T-cell (primary cell): Measurements from ENCODE around the gene HGFAC. TPM values are rescaled to one million over a fixed set of nuclear protein-coding genes. Genes with fewer than 3 reads are reported as not detected.

Experiments used
- ATAC-seq, 4 experiments: fragments of 200-7000 bp in 3 of 4; fragments of 150-1000 bp in 1 of 4; cut with Tn5 transposase; replicated peaks in 1 of 4; 1 replicate in 3 of 4; 2 replicates in 1 of 4; pipeline ENCODE4 v1.10.0; 2021; ENCODE audit warnings: moderate library complexity in 3 of 4, mild to moderate bottlenecking in 2 of 4, moderate number of reproducible peaks in 1 of 4
- CTCF ChIA-PET, 2 donors: fragments of 300-600 bp; sonication (Branson Sonifier 250); formaldehyde crosslinking; loops; one replicate each; lab custom pipeline; 2022; ENCODE audit warnings: antibody characterized with exemption in 2 of 2; lab: Charles Lee
- POLR2A ChIA-PET, 2 donors: fragments of 300-600 bp; sonication (Branson Sonifier 250); formaldehyde crosslinking; loops; one replicate each; lab custom pipeline; 2022; ENCODE audit warnings: antibody characterized with exemption in 2 of 2; lab: Charles Lee
- DNase-seq, 35 experiments: peaks; one replicate each; pipeline versions ENCODE4 v3.0.0 to v3.0.0-alpha.2; 2013 to 2023
- H3K27ac ChIP-seq: one replicate; pipeline ENCODE4 v1.5.1; 2013; ENCODE audit warnings: low read length
- H3K27me3 ChIP-seq, 2 experiments: replicated peaks in 1 of 2; 1 replicate in 1 of 2; 2 replicates in 1 of 2; pipeline versions ENCODE4 v1.6.1 to v1.7.0; 2013; ENCODE audit warnings: low read length in 1 of 2, mixed read lengths in 1 of 2; ENCODE audit not compliant: control insufficient read depth in 2 of 2, insufficient read depth in 2 of 2; ENCODE audit errors: extremely low read depth in 1 of 2
- H3K36me3 ChIP-seq, 2 donors: 1 replicate in 1 of 2; 2 replicates in 1 of 2; pipeline versions ENCODE4 v1.6.1 to v1.7.0; 2013; ENCODE audit warnings: low read length in 1 of 2; ENCODE audit not compliant: control insufficient read depth in 2 of 2, insufficient read depth in 1 of 2; ENCODE audit errors: extremely low read depth in 1 of 2
- H3K4me1 ChIP-seq, 2 experiments: 1 replicate in 1 of 2; 2 replicates in 1 of 2; pipeline versions ENCODE4 v1.6.1 to v1.7.0; 2013; ENCODE audit warnings: low read length in 2 of 2, mixed read lengths in 1 of 2; ENCODE audit not compliant: insufficient read depth in 2 of 2, control insufficient read depth in 1 of 2; ENCODE audit errors: extremely low read depth in 1 of 2
- H3K4me3 ChIP-seq, 2 donors: 1 replicate in 1 of 2; 2 replicates in 1 of 2; pipeline versions ENCODE4 v1.5.1 to v1.7.0; 2013; ENCODE audit warnings: mild to moderate bottlenecking in 2 of 2, low read length in 1 of 2, moderate library complexity in 1 of 2; ENCODE audit not compliant: control insufficient read depth in 1 of 2; ENCODE audit errors: extremely low read depth in 1 of 2
- H3K9me3 ChIP-seq: 2 replicates; pipeline ENCODE4 v1.7.0; 2013
- H3K27ac Mint-ChIP-seq, 2 donors: one replicate each; pipeline ENCODE4 v1.8.0; 2020 to 2021; ENCODE audit warnings: mild to moderate bottlenecking in 2 of 2, mixed read lengths in 2 of 2
- H3K27me3 Mint-ChIP-seq, 2 donors: one replicate each; pipeline ENCODE4 v1.8.0; 2021 to 2022; ENCODE audit warnings: mixed read lengths in 2 of 2
- H3K36me3 Mint-ChIP-seq: one replicate; pipeline ENCODE4 v1.8.0; 2021; ENCODE audit warnings: mixed read lengths
- H3K4me1 Mint-ChIP-seq, 3 donors: one replicate each; pipeline ENCODE4 v1.8.0; 2020 to 2022; ENCODE audit warnings: mixed read lengths in 3 of 3, mild to moderate bottlenecking in 1 of 3
- H3K4me3 Mint-ChIP-seq, 3 donors: one replicate each; pipeline ENCODE4 v1.8.0; 2020 to 2022; ENCODE audit warnings: mild to moderate bottlenecking in 3 of 3, mixed read lengths in 3 of 3, moderate library complexity in 3 of 3
- H3K9me3 Mint-ChIP-seq, 3 donors: one replicate each; pipeline ENCODE4 v1.8.0; 2020 to 2022; ENCODE audit warnings: mixed read lengths in 3 of 3
- WGBS: methylation state at CpG from one replicate; pipeline ENCODE4 v1.1.5; 2013; ENCODE audit warnings: missing lambda C conversion rate; ENCODE audit not compliant: insufficient coverage; 5-methylcytosine and 5-hydroxymethylcytosine counted together
- total RNA-seq, 35 experiments: library from RNA in 6 of 35; stranded (reverse) in 6 of 35; fragments of 120-200 nt in 1 of 35; gene quantifications; one replicate each; pipeline versions ENCODE4 v1.2.1 to v1.2.4 and lab custom pipeline; 2013 to 2026

Gene HGFAC
- total RNA-seq, 5 donors from 2014 or later (not counting 1 experiment from before 2014, with no cell fraction given): 0.33 to 0.73 (median 0.70) TPM; not detected in 2

GRCh38 chr4:3488820-3489219, 47.1 kb downstream of the HGFAC start:
- POLR2A ChIA-PET: no interaction called here
- no peak for ATAC-seq

DNA sequence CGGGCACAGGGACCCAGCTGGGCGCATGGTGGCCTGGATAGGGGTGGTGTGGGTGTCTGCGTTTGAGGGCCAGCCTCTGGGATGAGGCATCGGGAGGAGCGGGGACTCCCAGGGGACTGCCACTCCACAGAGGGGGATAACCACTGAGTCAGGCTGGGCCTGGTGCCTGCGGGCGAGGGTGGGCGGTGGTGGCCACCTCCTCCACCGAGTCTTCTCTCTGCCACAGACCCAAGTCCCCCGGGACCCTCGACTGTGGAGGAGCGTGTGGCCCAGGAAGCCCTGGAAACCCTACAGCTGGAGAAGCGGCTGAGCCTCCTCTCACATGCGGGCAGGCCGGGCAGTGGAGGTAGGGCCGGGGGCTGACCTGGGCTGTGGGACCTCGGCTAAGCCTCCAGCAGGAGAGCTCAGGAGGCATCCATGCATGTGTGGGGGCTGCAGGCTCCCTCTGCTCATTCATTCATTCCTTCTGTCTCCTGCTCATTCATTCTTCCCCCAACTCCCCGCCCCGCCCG, 47.7 kb downstream of the HGFAC start:
- H3K36me3 Mint-ChIP-seq: no peaks in the 10 kb centered on the region
- H3K4me3 Mint-ChIP-seq: no peak overlapping the region
- no peaks in the 10 kb centered on the region for H3K9me3 Mint-ChIP-seq
- Histone ChIP-seq H3K4me1 (peaks cover 0 to 11% of the 10 kb centered on the region in 2 experiments), H3K27me3 (peaks cover 0 to 82% of the 10 kb centered on the region in 2 experiments), H3K36me3 (no peaks in the 10 kb centered on the region), H3K4me3 (no peak overlapping the region), H3K9me3 (no peaks in the 10 kb centered on the region), H3K27ac (no peak overlapping the region)
- CTCF ChIA-PET: no interaction called here
- H3K27ac Mint-ChIP-seq: no peak overlapping the region
- peaks cover 0 to 10% (median 1%) of the 10 kb centered on the region in 3 donors for H3K4me1 Mint-ChIP-seq
- DNase-seq: no peak
- ATAC-seq: no peak
- H3K27me3 Mint-ChIP-seq: peaks cover 32 to 33% of the 10 kb centered on the region in 2 donors
- POLR2A ChIA-PET: no interaction called here
- 53% methylated on average over 9 of the region's 20 CpGs for WGBS

More at GRCh38 chr4:3488820-3489219, 47.1 kb downstream of the HGFAC start:
- H3K36me3 Mint-ChIP-seq: no peaks in the 10 kb centered on the region
- no peaks in the 10 kb centered on the region for H3K9me3 Mint-ChIP-seq
- no peaks in the 10 kb centered on the region for H3K9me3 ChIP-seq
- H3K36me3 ChIP-seq: no peaks in the 10 kb centered on the region
- CTCF ChIA-PET: no interaction called here
- no peak overlapping the region for H3K27ac Mint-ChIP-seq
- peaks cover 0 to 18% of the 10 kb centered on the region in 2 experiments for H3K4me1 ChIP-seq
- H3K4me3 Mint-ChIP-seq: no peak overlapping the region
- peaks cover 31 to 32% of the 10 kb centered on the region in 2 donors for H3K27me3 Mint-ChIP-seq
- no peak overlapping the region for H3K27ac ChIP-seq
- no peak overlapping the region for H3K4me3 ChIP-seq
- peaks cover 0 to 13% (median 1%) of the 10 kb centered on the region in 3 donors for H3K4me1 Mint-ChIP-seq
- peaks cover 0 to 82% of the 10 kb centered on the region in 2 experiments for H3K27me3 ChIP-seq
- no peak for DNase-seq
- 40% methylated on average over 11 of the region's 11 CpGs for WGBS

- ChIA-PET POLR2A (no interaction called here), CTCF (no interaction called here)
- no peaks in the 10 kb centered on the region for H3K36me3 Mint-ChIP-seq
- H3K9me3 ChIP-seq: no peaks in the 10 kb centered on the region
- H3K36me3 ChIP-seq: no peaks in the 10 kb centered on the region
- no peak overlapping the region for H3K27ac ChIP-seq
- H3K27ac Mint-ChIP-seq: no peak overlapping the region
- no peak for ATAC-seq
- no peak for DNase-seq
- peaks cover 31 to 33% of the 10 kb centered on the region in 2 donors for H3K27me3 Mint-ChIP-seq
- H3K4me3 Mint-ChIP-seq: no peak overlapping the region
- 79% methylated on average over 16 of the region's 17 CpGs for WGBS
- H3K4me3 ChIP-seq: no peak overlapping the region
- H3K4me1 Mint-ChIP-seq: peaks cover 0 to 5% (median 0%) of the 10 kb centered on the region in 3 donors
- H3K4me1 ChIP-seq: no peaks in the 10 kb centered on the region
- peaks cover 0 to 82% of the 10 kb centered on the region in 2 experiments for H3K27me3 ChIP-seq
- H3K9me3 Mint-ChIP-seq: no peaks in the 10 kb centered on the region
Measured at GRCh38 chr4:3491681-3492405, 50.1 kb downstream of the HGFAC start.

DNA sequence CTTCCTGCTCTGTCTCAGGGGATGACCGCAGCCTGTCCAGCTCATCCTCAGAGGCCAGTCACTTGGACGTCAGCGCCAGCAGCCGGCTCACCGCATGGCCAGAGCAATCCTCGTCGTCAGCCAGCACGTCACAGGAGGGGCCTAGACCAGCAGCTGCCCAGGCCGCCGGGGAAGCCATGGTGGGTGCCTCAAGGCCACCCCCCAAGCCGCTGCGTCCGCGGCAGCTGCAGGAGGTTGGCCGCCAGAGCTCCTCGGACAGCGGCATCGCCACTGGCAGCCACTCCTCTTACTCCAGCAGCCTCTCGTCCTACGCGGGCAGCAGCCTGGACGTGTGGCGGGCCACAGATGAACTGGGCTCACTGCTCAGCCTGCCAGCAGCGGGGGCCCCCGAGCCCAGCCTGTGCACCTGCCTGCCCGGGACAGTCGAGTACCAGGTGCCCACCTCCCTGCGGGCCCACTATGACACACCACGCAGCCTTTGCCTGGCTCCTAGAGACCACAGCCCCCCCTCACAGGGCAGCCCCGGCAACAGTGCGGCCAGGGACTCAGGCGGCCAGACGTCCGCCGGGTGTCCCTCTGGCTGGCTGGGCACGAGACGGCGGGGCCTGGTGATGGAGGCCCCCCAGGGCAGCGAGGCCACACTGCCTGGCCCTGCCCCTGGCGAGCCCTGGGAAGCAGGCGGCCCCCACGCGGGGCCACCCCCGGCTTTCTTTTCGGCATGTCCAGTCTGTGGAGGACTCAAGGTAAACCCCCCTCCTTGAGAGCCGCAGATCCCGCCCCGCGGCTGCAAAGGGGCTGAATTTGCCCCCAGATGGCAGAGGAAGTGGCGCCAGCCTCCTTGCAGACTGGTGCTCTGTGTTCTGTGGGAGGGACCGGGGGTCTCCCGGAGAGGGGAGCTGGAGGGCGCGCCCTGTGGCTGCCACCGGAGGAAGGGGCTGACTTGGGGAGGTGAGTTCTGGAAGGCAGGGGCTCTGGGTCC, 51.3 kb downstream of the HGFAC start:
- no peaks in the 10 kb centered on the region for H3K9me3 Mint-ChIP-seq
- peaks cover 31 to 35% of the 10 kb centered on the region in 2 donors for H3K27me3 Mint-ChIP-seq
- ATAC-seq (no peak), DNase-seq (no peak)
- 79% methylated on average over 42 of the region's 55 CpGs for WGBS
- H3K4me1 ChIP-seq: no peaks in the 10 kb centered on the region
- H3K36me3 ChIP-seq: no peaks in the 10 kb centered on the region
- no peaks in the 10 kb centered on the region for H3K9me3 ChIP-seq
- H3K27ac Mint-ChIP-seq: no peak overlapping the region
- no peak overlapping the region for H3K27ac ChIP-seq
- CTCF ChIA-PET: no interaction called here
- H3K4me1 Mint-ChIP-seq: peaks cover 0 to 5% (median 0%) of the 10 kb centered on the region in 3 donors
- H3K36me3 Mint-ChIP-seq: no peaks in the 10 kb centered on the region
- peaks cover 0 to 85% of the 10 kb centered on the region in 2 experiments for H3K27me3 ChIP-seq
- H3K4me3 ChIP-seq: no peak overlapping the region
- POLR2A ChIA-PET: no interaction called here
- no peak overlapping the region for H3K4me3 Mint-ChIP-seq

- Histone ChIP-seq H3K27ac (no peak overlapping the region), H3K9me3 (no peaks in the 10 kb centered on the region), H3K4me1 (no peaks in the 10 kb centered on the region), H3K4me3 (no peak overlapping the region), H3K27me3 (peaks cover 0 to 76% of the 10 kb centered on the region in 2 experiments), H3K36me3 (no peaks in the 10 kb centered on the region)
- ChIA-PET POLR2A (no interaction called here), CTCF (no interaction called here)
- 53% methylated on average over 10 of the region's 20 CpGs for WGBS
- Mint-ChIP-seq H3K4me3 (no peak overlapping the region), H3K27me3 (peaks cover 28 to 29% of the 10 kb centered on the region in 2 donors), H3K27ac (no peak overlapping the region), H3K4me1 (peaks cover 0 to 2% (median 0%) of the 10 kb centered on the region in 3 donors), H3K36me3 (no peaks in the 10 kb centered on the region), H3K9me3 (no peaks in the 10 kb centered on the region)
- no peak for DNase-seq
- ATAC-seq: no peak
Measured at GRCh38 chr4:3493720-3494461, 52.1 kb downstream of the HGFAC start.

GRCh38 chr4:3494462-3494871, 52.7 kb downstream of the HGFAC start:
- H3K27ac ChIP-seq: no peak overlapping the region
- DNase-seq (no peak), ATAC-seq (no peak)
- H3K36me3 ChIP-seq: no peaks in the 10 kb centered on the region
- CTCF ChIA-PET: no interaction called here
- peaks cover 0 to 71% of the 10 kb centered on the region in 2 experiments for H3K27me3 ChIP-seq
- WGBS: 63% methylated on average over 15 of the region's 15 CpGs
- no peaks in the 10 kb centered on the region for H3K9me3 ChIP-seq
- H3K27ac Mint-ChIP-seq: no peak overlapping the region
- H3K9me3 Mint-ChIP-seq: no peaks in the 10 kb centered on the region
- H3K4me1 ChIP-seq: no peaks in the 10 kb centered on the region
- no peak overlapping the region for H3K4me3 ChIP-seq
- H3K4me3 Mint-ChIP-seq: no peak overlapping the region
- H3K36me3 Mint-ChIP-seq: no peaks in the 10 kb centered on the region
- H3K4me1 Mint-ChIP-seq: peaks cover 0 to 2% (median 0%) of the 10 kb centered on the region in 3 donors
- H3K27me3 Mint-ChIP-seq: peaks cover 23 to 29% of the 10 kb centered on the region in 2 donors
- POLR2A ChIA-PET: no interaction called here
